IMR-90 (cell line): ENCODE results near the gene KDM5B. TPM values are rescaled to one million over a fixed set of nuclear protein-coding genes. Genes with fewer than 3 reads are reported as not detected.

Experiments used
- ATAC-seq: fragments of 200-7000 bp; cut with Tn5 transposase; 2 replicates; pipeline ENCODE4 v1.9.1; 2020; ENCODE audit warnings: low read depth, mild to moderate bottlenecking, moderate library complexity
- BruUV-seq: library from RNA; stranded (reverse); fragments of 400-500 nt; replicated peaks from 2 replicates; lab custom pipeline; 2021; lab: Mats Ljungman, UMichigan
- CTCF ChIA-PET: fragments of 300-600 bp; formaldehyde crosslinking; extraction: SDS; loops from one replicate; lab custom pipeline; 2021; ENCODE audit warnings: antibody characterized with exemption; lab: Yijun Ruan, JAX
- POLR2A ChIA-PET: fragments of 300-600 bp; sonication (Branson Sonifier 250); formaldehyde crosslinking; loops from one replicate; lab custom pipeline; 2022; ENCODE audit warnings: antibody characterized with exemption; ENCODE audit not compliant: unreplicated experiment; lab: Charles Lee
- DNase-seq: peaks from one replicate; pipeline ENCODE4 v3.0.0; 2013
- H2AFZ ChIP-seq: replicated peaks from 2 replicates; pipeline ENCODE3; 2013; ENCODE audit warnings: low read length, mild to moderate bottlenecking; ENCODE audit not compliant: poor library complexity
- H2AK5ac ChIP-seq: 2 replicates; pipeline ENCODE4 v1.6.1; 2013; ENCODE audit warnings: low read depth, low read length, inconsistent platforms
- H2AK9ac ChIP-seq: replicated peaks from 2 replicates; pipeline ENCODE3; 2013; ENCODE audit warnings: mild to moderate bottlenecking, low read depth, low read length, moderate library complexity; ENCODE audit not compliant: poor library complexity
- H2BK120ac ChIP-seq: 2 replicates; pipeline ENCODE4 v1.6.1; 2013; ENCODE audit warnings: low read depth, low read length, inconsistent platforms
- H2BK15ac ChIP-seq: 3 replicates; pipeline ENCODE4 v1.6.1; 2013; ENCODE audit warnings: low read depth, low read length, inconsistent platforms
- H2BK20ac ChIP-seq: 2 replicates; pipeline ENCODE4 v1.6.1; 2013; ENCODE audit warnings: low read depth, mild to moderate bottlenecking, inconsistent platforms, low read length, moderate library complexity
- H2BK5ac ChIP-seq: 2 replicates; pipeline ENCODE4 v1.6.1; 2013; ENCODE audit warnings: mild to moderate bottlenecking, low read depth, low read length, inconsistent platforms; ENCODE audit not compliant: poor library complexity, severe bottlenecking
- H3K14ac ChIP-seq: replicated peaks from 2 replicates; pipeline ENCODE4 v1.6.1; 2013; ENCODE audit warnings: low read depth, low read length, inconsistent platforms
- H3K18ac ChIP-seq: 2 replicates; pipeline ENCODE4 v1.6.1; 2013; ENCODE audit warnings: low read depth, low read length, control low read depth
- H3K23ac ChIP-seq: 2 replicates; pipeline ENCODE4 v1.6.1; 2013; ENCODE audit warnings: low read depth, low read length, inconsistent platforms
- H3K27ac ChIP-seq: 2 replicates; pipeline ENCODE4 v1.5.1; 2013; ENCODE audit warnings: mild to moderate bottlenecking, control low read depth, low read length; ENCODE audit not compliant: insufficient read depth
- H3K27me3 ChIP-seq: 2 replicates; pipeline ENCODE4 v1.6.1; 2013; ENCODE audit warnings: low read length; ENCODE audit not compliant: control insufficient read depth, insufficient read depth
- H3K36me3 ChIP-seq: 2 replicates; pipeline ENCODE4 v1.6.1; 2013; ENCODE audit warnings: low read length, mixed read lengths; ENCODE audit not compliant: control insufficient read depth, insufficient read depth
- H3K4ac ChIP-seq: 2 replicates; pipeline ENCODE4 v1.6.1; 2013; ENCODE audit warnings: low read depth, low read length, inconsistent platforms
- H3K4me1 ChIP-seq: 2 replicates; pipeline ENCODE4 v1.6.1; 2013; ENCODE audit warnings: low read length, mixed read lengths; ENCODE audit not compliant: control insufficient read depth, insufficient read depth
- H3K4me2 ChIP-seq: 2 replicates; pipeline ENCODE4 v1.6.1; 2013; ENCODE audit warnings: low read depth, mild to moderate bottlenecking, control low read depth, low read length, moderate library complexity
- H3K4me3 ChIP-seq: 2 replicates; pipeline ENCODE4 v1.5.1; 2013; ENCODE audit warnings: low read depth, mild to moderate bottlenecking, control low read depth, low read length, moderate library complexity; ENCODE audit not compliant: insufficient read depth
- H3K56ac ChIP-seq: 2 replicates; pipeline ENCODE4 v1.6.1; 2013; ENCODE audit warnings: low read length, inconsistent platforms; ENCODE audit not compliant: insufficient read depth; ENCODE audit errors: extremely low read depth
- H3K79me1 ChIP-seq, 2 experiments: 2 replicates each; pipeline ENCODE4 v1.6.1; 2013; ENCODE audit warnings: low read length in 2 of 2, inconsistent platforms in 1 of 2, low read depth in 1 of 2
- H3K9ac ChIP-seq: 2 replicates; pipeline ENCODE4 v1.6.1; 2013; ENCODE audit warnings: low read depth, low read length, control low read depth
- H3K9me1 ChIP-seq: 2 replicates; pipeline ENCODE4 v1.6.1; 2013; ENCODE audit warnings: low read length, inconsistent platforms; ENCODE audit not compliant: insufficient read depth
- H3K9me3 ChIP-seq: 2 replicates; pipeline ENCODE4 v1.6.1; 2013; ENCODE audit warnings: low read length; ENCODE audit not compliant: control insufficient read depth, insufficient read depth
- H4K20me1 ChIP-seq: 2 replicates; pipeline ENCODE4 v1.6.1; 2013; ENCODE audit warnings: low read length, inconsistent platforms; ENCODE audit not compliant: insufficient read depth
- H4K5ac ChIP-seq: 2 replicates; pipeline ENCODE4 v1.6.1; 2013; ENCODE audit warnings: mild to moderate bottlenecking, low read depth, low read length, control low read depth
- H4K8ac ChIP-seq, 2 experiments: 2 replicates each; pipeline ENCODE4 v1.6.1; 2013; ENCODE audit warnings: low read depth in 2 of 2, low read length in 2 of 2, control low read depth in 1 of 2, inconsistent platforms in 1 of 2
- H4K91ac ChIP-seq: 2 replicates; pipeline ENCODE4 v1.6.1; 2013; ENCODE audit warnings: low read depth, low read length, inconsistent platforms; ENCODE audit not compliant: insufficient read depth
- BHLHE40 ChIP-seq: fragments of 150-350 bp; IDR thresholded peaks from 2 replicates; pipeline ENCODE4 v1.6.1; 2016; ENCODE audit warnings: mild to moderate bottlenecking, low read depth, low read length
- CEBPB ChIP-seq: IDR thresholded peaks from 2 replicates; pipeline ENCODE4 v1.6.1; 2012; ENCODE audit warnings: low read depth, low read length, improper control_type of control experiment
- CHD1 ChIP-seq: IDR thresholded peaks from 2 replicates; pipeline ENCODE4 v1.6.1; 2012; ENCODE audit warnings: low read depth, low read length, improper control_type of control experiment
- CTCF ChIP-seq: conservative IDR thresholded peaks from 2 replicates; pipeline ENCODE4 v1.5.1; 2012; ENCODE audit warnings: mild to moderate bottlenecking, low read depth, low read length, improper control_type of control experiment
- MAFK ChIP-seq: IDR thresholded peaks from 2 replicates; pipeline ENCODE4 v1.6.1; 2012; ENCODE audit warnings: low read depth, low read length, improper control_type of control experiment
- MXI1 ChIP-seq: IDR thresholded peaks from 2 replicates; pipeline ENCODE4 v1.6.1; 2012; ENCODE audit warnings: low read depth, mild to moderate bottlenecking, low read length, moderate library complexity, borderline replicate concordance
- NFE2L2 ChIP-seq: fragments of 150-350 bp; IDR thresholded peaks from 2 replicates; pipeline ENCODE4 v1.6.1; 2016; ENCODE audit warnings: low read depth, mild to moderate bottlenecking, low read length
- POLR2A ChIP-seq: IDR thresholded peaks from 2 replicates; pipeline ENCODE4 v1.6.1; 2012; ENCODE audit warnings: mild to moderate bottlenecking, low read depth, low read length
- RAD21 ChIP-seq: IDR thresholded peaks from 2 replicates; pipeline ENCODE4 v1.6.1; 2012; ENCODE audit warnings: low read length, improper control_type of control experiment
- RCOR1 ChIP-seq: IDR thresholded peaks from 2 replicates; pipeline ENCODE4 v1.6.1; 2012; ENCODE audit warnings: mild to moderate bottlenecking, low read length, improper control_type of control experiment; ENCODE audit not compliant: insufficient replicate concordance
- RFX5 ChIP-seq: IDR thresholded peaks from 2 replicates; pipeline ENCODE4 v1.8.0; 2012; ENCODE audit warnings: low read depth, mild to moderate bottlenecking, low read length, moderate library complexity
- WGBS, 2 experiments: methylation state at CpG; one replicate each; pipeline versions ENCODE4 v1.1.5 to v1.1.7; 2013; ENCODE audit warnings: missing lambda C conversion rate in 2 of 2; ENCODE audit not compliant: insufficient read length in 1 of 2; ENCODE audit errors: extremely low coverage in 2 of 2; 5-methylcytosine and 5-hydroxymethylcytosine counted together
- dilution Hi-C: fragments of 300-500 bp; cut with HindIII; formaldehyde crosslinking; loops from one replicate; pipeline ENCODE4 v1.14.3; 2018; ENCODE audit warnings: low sequenced_read_pairs; ENCODE audit not compliant: unreplicated experiment
- in situ Hi-C: fragments of 300-500 bp; cut with MboI; formaldehyde crosslinking; loops from 3 replicates; pipeline ENCODE4 v1.14.3; 2019; ENCODE audit warnings: low sequenced_read_pairs, inconsistent platforms, mixed read lengths
- intact Hi-C: fragments of 100-400 bp; cut with micrococcal nuclease; formaldehyde crosslinking; loops from 2 replicates; pipeline ENCODE4 v1.10.0; 2022
- polyA plus RNA-seq, 3 experiments: library from polyadenylated mRNA; depleted of rRNA; stranded (reverse); fragments of >200 nt; gene quantifications; 2 replicates each; pipeline ENCODE4 v1.2.3, GENCODE V29; 2012; ENCODE audit warnings: low replicate concordance in 1 of 3
- total RNA-seq: library from RNA; depleted of rRNA; stranded (reverse); fragments of >200 nt; gene quantifications from 2 replicates; pipeline ENCODE4 v1.2.3, GENCODE V29; 2012

KDM5B gene
- total and polyA plus RNA-seq, 2 of the 4 experiments (the other 2 are of a cell fraction): 28.8 to 82.1 TPM

- H3K36me3 ChIP-seq: no peaks in the 10 kb centered on the region
- H4K5ac ChIP-seq: no peak overlapping the region
- in situ Hi-C loops: no loop called here
- H3K4me3 ChIP-seq: no peak overlapping the region
- no peak overlapping the region for H2AK9ac ChIP-seq
- BruUV-seq: no TSS peak
- H3K27ac ChIP-seq: no peak overlapping the region
- no peak overlapping the region for H3K4me2 ChIP-seq
- H4K91ac ChIP-seq: no peak overlapping the region
- H3K9me3 ChIP-seq: no peaks in the 10 kb centered on the region
- H3K9me1 ChIP-seq: no peaks in the 10 kb centered on the region
- H2BK15ac ChIP-seq: no peak overlapping the region
- DNase-seq (no peak), ATAC-seq (no peak)
- ChIA-PET POLR2A (no interaction called here), CTCF (no interaction called here)
- H2BK120ac ChIP-seq: no peak overlapping the region
- H3K18ac ChIP-seq: no peak overlapping the region
- no peak overlapping the region for H4K8ac ChIP-seq
- no peak overlapping the region for H3K23ac ChIP-seq
- intact Hi-C loops: no loop called here
- no peak overlapping the region for H2AFZ ChIP-seq
- no peak for TF ChIP-seq MXI1
- no peak for TF ChIP-seq CHD1
- TF ChIP-seq MAFK: no peak
- no peak for TF ChIP-seq BHLHE40
- no peak for TF ChIP-seq NFE2L2
- no peak for TF ChIP-seq RFX5
- TF ChIP-seq RCOR1: no peak
- TF ChIP-seq CTCF: no peak
- TF ChIP-seq CEBPB: no peak
- TF ChIP-seq RAD21: no peak
- no peak for TF ChIP-seq POLR2A
- no peaks in the 10 kb centered on the region; the same call in 1 of the 2 replicates for H4K20me1 ChIP-seq
- no CpG with 5 or more reads among the region's 5 CpGs for WGBS, 2 experiments
- H3K79me1 ChIP-seq: no peaks in the 10 kb centered on the region
- H2AK5ac ChIP-seq: no peak overlapping the region
- no peak overlapping the region for H3K56ac ChIP-seq
- H3K27me3 ChIP-seq: peaks cover 96% of the 10 kb centered on the region
- no peak overlapping the region for H3K4ac ChIP-seq
- no peak overlapping the region for H2BK5ac ChIP-seq
- H2BK20ac ChIP-seq: no peak overlapping the region
- dilution Hi-C loops: no loop called here
- H3K4me1 ChIP-seq: peaks cover 4% of the 10 kb centered on the region; the same call in 1 of the 2 replicates
- no peak overlapping the region for H3K14ac ChIP-seq
- no peak overlapping the region for H3K9ac ChIP-seq
Observed at GRCh38 chr1:202706851-202707250, 101.4 kb downstream of the KDM5B start.
